HG03103 (cell line): ENCODE data around the gene CYGB.
A peak's percentile ranks its signal among the peaks of the same experiment; 100 is the strongest.
"Not testable (repeated sequence)": the region's sequence is repeated elsewhere in the genome, so short reads cannot be mapped to it uniquely, and the experiment has no call there.

Source experiments
- ATAC-seq: cut with Tn5 transposase; IDR thresholded peaks from one replicate; pipeline ENCODE4 v1.9.1; 2021; ENCODE audit warnings: low read depth; ENCODE audit not compliant: unreplicated experiment

The CYGB gene

DNA sequence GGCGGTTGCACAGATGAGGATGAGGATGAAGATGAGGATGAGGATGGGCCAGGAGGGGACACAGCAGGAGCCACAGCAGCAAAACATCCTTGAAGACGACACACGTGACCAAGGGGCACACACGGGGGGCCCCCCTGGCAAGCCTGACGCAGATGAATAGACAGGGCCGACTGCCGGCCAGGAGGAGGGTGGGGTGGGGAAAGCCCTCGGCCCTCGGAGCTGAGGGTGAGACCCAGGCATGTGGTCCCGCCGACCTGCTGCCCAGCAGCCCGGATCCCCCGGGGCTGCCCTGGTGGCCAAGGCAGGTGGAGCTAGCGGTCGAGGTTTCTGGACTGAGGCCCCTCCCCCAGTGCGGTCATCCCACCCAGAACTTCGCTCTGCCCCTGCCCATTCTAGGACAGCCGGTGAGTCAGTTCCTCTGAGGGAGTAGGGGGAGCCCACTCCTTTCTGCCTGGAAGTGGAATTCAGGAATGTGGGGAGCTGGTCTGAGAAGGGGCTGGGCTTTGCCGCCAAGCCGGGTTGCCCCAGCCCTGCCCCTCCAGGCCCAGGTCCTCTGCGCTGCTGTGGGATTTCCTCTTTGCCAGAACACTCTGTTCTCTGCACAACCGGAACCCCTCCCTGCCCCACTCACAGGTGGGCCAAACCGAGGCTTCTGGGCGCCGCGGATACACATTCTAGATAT lies 9.9 kb downstream of the CYGB start:
- peak; percentile 43 for ATAC-seq

DNA sequence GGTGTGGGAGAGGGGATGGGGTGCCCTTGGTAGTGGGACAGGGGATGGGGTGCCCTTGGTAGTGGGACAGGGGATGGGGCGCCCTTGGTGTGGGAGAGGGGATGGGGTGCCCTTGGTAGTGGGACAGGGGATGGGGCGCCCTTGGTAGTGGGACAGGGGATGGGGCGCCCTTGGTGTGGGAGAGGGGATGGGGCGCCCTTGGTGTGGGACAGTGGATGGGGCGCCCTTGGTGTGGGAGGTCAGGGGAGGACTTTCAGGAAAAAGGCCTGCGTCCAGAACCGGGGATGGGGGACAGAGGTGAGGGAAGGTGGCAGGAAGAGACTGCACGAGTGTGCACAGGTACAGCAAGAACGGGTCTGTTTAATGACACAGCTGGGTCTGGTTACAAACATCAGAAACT lies 10.5 kb downstream of the CYGB start:
- not testable (repeated sequence) for ATAC-seq

DNA sequence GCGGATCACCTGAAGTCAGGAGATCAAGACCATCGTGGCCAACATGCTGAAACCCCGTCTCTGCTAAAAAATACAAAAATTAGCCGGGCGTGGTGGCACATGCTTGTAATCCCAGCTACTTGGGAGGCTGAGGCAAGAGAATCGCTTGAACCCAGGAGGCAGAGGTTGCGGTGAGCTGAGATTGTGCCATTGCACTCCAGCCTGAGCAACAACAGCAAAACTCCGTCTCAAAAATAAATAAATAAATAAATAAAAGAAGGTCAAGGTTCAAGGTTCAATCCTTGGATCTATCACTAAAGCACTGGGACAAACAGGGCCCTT lies 12.0 kb downstream of the CYGB start:
- not testable (repeated sequence) for ATAC-seq

DNA sequence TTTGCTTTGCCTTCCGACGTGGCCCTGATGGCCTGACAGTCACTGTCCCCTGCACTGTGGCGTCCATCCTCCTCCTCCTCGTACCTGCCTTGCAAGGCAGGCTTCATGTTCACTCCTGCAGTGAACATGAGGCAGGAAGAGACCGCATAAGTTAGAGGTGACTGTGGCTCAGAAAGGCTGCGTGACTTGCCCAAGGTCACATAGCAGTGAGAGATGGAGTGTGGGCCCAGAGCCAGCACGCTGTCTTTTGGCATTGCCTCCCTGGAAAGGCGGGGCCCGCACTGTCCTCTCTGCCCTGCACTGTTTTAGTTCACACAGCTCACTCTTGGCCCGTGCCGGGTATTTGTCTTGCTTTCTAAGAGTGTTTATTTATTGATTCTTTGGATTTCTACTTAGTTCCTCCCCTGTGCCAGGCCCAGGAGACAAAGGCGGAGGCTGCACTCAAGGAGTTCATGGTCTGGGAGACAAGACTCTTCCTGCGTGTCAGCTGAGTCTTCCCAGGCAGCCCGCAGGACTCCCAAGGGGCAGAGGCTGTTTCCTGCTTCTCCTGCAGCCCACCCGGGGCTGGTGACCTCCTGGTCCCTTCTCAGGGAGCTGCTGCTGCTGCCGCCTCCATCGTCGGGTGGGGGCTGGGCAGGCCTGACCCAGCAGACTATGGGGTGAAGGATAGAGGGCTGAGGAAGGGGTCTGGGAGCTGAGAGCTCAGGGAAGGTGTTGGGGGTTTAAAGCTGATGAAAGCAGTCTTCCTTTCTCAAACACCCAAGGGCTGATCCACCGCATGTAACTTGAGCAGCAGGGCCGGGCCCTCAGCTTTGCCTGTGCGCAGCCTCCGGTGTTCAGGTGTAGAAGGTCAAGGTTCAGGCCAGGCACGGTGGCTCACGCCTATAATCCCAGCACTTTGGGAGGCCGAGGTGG lies 12.7 kb downstream of the CYGB start:
- ATAC-seq = no peak

DNA sequence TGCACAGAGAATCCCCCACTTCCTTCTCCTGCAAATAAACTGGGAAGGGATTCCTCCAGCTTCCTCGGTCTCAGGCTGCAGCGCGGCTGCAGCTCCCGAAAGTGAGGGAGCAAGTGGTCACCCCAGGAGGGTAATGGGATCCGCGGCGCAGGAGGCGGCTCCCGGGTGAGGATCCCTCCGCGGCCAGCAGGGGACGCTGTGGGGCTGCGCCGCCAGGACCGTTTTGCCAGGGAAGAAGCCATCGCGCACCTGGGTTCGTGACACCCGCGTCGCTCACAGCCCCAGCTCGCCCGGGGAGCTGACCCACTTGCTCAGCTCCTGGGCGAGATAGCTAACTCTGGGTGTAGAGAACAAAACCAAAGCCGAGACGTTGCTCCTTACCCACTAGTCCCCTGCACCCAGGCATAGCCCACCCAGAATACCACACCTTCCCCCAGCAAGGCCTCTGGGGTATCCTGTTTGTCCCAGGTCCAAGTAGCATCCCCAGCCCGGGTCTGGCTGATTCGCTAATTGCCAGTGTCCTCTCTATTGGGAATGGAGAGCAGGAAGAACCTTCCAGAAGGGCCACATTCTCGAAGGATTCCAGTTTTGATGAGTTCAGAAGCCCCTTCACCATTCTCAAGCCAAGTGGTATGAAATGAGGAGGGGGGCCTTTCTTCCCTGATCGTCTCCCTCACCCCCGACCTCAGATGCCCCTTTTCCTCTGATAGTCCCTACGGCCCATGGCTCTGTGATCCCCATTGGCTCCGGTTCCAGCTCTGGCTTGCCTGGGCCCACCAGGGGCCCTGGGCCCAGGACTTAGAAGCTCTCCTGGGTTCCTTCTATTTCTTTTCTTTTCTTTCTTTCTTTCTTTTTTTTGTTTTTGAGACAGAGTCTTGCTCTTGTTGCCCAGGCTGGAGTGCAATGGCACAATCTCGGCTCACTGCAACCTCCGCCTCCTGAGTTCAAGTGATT lies 14.1 kb downstream of the CYGB start:
- ATAC-seq = no peak

DNA sequence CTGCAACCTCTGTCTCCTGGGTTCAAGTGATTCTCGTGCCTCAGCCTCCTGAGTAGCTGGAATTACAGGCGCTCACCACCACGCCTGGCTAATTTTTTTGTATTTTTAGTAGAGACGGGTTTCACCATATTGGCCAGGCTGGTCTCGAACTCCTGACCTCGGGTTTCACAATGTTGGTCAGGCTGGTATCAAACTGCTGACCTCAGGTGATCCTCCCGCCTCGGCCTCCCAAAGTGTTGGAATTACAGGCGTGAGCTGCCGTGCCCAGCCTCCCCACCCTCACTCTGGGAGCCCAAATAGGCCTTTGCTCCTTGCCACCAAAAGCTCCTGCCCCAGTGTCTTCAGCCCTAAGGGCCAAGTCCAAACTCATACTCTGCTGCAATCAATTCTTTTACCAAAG lies 15.8 kb downstream of the CYGB start:
- not testable (repeated sequence) for ATAC-seq

DNA sequence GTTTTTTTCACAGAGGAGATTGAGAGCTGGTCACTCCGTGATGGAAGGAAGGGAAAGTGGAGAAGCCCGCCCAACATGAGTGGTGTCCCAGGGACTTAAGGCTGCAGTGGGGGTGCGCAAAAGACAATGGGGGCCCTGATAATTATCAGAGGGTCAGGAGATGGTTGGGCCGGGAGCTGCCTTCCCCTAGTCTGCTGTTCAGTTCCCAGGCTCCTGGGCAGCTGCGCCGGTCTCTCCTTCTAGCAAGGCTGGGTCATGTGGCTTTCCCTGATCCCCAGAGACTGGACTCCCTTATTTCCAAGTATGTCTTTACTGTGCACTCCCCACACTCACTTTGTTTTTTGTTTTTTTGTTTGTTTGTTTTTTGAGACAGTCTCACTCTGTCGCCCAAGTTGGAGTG lies 16.2 kb downstream of the CYGB start:
- no peak for ATAC-seq

DNA sequence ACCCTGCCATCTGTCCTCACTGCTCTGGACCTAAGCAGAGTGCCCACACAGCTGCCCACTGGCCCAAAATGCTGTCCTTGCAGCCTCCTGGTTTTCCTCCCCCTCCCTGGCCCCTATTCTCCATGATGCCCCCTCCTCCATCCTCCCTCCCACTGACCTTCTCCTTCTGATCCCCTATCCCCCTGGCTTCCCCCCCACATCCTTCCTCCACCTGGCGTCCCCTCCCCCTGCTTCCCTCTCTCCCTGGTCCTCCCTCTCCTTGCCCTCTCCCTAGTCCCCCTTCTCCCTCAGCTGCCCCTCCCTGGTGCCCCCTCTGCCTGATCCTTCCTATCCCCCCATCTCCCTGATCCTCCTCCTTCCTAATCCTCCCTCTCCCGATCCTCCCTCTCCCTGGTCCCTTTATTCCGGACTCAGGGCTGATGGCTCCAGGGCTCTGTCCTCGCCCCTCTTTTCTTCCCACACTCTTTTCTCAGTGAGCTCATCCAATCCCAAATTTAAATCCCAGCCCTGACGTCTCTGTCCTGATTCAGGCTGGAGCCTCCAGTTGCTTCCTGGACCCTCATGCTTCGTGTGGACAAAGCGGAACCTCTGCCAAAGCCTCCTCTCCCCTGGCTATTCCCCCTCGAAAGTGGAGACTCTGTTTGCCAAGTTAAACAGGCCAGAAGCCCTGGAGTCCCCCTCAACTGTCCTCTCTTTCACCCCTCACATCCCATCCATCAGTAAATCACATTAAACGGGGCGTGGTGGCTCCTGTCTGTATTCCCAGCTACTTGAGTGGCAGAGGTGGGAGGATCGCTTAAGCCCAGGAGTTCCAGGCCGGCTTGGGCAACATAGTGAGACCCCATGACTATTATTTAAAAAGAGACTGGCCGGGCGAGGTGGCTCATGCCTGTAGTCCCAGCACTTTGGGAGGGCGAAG lies 18.2 kb downstream of the CYGB start:
- no peak for ATAC-seq

DNA sequence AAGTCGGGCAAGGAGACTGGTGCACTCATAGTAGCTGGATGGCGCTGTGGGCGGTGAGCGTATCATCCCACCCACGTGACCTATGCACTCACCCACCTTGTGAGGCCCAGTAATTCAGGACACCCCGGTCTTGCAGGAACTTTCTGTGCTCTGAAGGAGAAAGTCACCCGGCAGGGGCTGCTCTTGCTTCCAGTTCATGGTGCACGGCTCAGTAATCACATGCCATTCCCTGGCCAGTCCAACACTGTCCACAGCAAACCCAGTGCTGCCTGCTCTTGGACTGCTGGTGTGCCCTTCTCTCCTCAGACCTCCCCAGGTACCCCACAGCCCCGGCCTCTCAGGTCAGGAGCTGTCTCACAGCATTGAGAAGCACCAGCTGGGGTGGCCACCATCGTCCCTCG lies 19.9 kb downstream of the CYGB start:
- ATAC-seq = no peak

DNA sequence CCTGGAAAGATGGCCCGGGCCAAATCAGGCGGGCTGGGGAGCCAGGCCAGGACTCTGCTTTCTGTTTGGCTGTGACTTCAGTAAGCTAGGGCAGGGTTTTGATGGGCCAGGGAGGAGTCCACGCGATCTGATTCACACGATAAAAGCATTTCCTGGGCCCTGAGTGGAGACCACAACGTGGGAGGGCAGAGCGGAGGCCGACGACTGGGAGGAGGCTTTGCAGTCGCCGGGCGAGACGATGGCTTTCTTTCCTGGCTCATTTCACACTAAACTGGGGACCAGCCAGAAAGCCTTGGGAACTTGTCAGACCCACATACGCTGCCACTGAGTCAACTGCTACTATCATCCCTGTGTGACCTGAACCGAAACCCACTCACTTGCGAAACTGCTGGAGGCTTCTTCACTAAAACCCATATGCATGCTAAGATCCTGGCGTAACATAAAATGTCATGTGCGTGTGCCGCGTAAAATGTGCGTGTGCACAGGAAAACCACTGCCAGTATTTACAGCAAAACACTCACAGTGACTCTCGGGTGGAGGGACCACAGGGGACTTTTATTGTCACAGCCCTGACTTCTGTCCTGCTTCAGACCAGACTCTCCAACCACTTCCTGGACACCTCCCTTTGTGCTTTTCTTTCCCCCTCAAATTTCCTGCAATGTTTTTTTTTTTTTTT lies 22.1 kb downstream of the CYGB start:
- no peak for ATAC-seq

DNA sequence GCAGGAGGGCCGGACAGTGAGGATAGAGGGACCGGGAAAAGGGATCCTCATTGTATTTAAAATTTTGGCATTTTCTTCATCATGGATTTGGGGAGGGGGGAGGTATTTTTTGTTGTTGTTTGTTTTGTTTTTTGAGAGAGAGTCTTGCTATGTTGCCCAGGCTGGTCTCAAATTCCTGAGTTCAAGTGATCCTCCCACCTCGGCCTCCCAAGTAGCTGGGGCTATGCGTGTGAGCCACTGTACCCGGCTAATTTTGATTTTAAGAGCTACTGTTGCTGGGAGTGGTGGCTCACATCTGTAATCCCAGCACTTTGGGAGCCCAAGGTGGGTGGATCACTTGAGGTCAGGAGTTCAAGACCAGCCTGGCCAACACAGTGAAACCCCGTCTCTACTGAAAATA lies 23.2 kb downstream of the CYGB start:
- ATAC-seq = not testable (repeated sequence)

DNA sequence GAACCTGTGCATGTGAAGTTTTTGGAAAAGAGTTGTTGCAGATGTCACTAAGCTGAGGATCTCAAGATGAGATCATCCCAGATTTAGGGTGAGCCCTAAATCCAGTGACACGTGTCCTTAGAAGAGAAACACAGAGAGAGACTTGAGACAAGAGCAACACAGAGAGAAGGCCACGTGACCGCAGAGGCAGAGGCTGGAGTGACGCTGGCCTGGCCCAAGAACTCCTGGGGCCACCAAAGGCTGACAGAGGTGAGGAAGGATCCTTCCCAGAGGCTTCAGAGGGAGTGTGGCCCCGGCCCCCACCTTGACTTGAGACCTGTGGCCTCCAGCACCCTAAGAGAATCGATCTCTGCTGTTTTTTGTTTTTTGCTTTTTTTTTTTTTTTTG lies 24.2 kb downstream of the CYGB start:
- no peak for ATAC-seq

DNA sequence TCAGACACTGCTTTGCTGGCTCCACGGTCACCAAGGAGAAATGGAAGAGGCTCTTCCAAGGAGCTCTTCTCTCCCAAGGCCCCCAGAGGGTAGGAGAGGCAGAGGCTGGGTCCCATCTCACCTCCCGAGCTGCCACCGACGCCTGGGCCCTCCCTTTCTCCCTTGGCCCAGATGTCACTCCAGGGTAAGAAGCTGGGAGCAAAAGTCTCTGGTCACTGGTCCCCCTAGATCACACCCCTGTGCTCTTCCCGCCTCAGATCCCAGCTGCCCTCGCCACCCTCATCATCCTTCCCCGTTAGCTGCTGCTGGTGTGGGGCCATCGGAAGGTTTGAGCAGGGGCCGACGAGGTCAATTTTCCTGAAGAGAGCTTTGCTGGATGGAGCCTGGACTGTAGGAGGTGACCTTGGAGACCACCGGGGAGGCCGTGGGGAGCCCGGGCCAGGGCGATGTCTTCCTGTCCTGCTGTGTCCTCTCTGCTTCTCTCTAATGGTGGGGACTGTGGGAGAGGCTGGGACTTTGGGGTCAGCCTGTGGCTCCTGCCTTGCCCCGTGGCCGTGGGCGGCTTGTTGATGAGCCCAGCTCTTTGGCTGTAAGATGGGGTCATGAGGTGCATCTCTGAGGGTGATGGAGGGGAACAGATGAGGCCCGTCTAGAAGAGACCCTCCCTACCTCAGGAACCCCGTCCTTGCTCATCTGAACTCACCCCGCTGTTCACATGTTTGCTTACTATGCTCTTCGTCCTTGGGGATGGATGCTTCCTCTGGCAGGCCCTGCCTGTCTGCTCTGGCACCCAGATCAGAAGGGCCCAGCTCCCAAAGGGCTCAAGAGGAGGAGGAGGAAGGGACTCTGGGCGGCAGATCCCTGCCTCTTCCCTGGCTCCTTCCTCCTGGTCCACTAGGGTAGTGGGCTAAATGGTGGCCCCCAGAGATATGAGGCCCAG lies 24.9 kb downstream of the CYGB start:
- no peak for ATAC-seq

DNA sequence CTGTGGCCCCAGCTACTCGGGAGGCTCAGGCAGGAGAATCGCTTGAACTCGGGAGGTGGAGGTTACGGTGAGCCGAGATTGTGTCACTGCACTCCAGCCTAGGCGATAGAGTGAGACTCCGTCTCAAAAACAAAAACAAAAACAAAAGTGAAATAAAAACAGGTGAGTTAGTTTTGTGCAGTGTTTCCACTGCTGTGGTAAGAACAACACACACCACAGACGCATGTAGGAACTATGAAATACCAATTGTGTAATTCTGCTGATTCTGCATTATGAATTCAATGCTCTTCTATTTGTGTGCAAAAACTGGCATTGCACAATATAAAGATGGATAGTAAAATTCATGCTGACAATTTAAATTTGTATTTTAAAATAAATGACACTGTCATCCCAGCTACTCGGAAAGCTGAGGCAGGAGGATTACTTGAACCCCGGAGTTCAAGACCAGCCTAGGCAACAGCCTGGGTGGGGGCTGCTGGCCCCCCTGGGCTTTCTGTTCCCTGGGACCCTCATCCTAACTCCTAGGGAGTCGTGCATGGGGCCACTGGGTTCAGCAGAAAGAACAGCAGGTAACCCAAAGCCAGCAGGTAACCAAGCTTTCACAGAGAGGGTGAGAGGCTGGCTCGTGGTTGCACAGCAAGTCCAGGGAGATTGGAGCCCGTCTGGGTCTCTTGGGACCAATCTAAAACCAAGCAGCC lies 25.7 kb downstream of the CYGB start:
- ATAC-seq = no peak

DNA sequence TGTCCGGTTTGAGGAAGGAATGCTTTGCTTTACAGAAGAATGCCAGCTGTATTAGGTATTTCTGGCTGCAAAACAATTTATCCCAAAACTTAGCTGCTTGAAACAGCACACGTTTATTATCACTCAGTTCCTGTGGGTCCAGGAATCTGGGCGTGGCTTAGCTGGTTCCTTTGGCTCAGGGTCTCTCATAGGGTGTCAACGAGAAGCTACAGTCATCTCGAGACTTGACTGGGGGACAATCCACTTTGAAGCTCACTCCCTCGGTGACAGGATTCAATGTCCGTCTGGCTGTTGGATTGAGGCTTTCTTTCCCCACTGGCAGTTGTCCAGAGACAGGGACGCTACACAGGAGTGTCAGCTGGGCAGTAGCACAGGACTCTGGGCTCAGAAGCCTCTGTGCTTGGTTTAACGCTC lies 26.7 kb downstream of the CYGB start:
- no peak for ATAC-seq

DNA sequence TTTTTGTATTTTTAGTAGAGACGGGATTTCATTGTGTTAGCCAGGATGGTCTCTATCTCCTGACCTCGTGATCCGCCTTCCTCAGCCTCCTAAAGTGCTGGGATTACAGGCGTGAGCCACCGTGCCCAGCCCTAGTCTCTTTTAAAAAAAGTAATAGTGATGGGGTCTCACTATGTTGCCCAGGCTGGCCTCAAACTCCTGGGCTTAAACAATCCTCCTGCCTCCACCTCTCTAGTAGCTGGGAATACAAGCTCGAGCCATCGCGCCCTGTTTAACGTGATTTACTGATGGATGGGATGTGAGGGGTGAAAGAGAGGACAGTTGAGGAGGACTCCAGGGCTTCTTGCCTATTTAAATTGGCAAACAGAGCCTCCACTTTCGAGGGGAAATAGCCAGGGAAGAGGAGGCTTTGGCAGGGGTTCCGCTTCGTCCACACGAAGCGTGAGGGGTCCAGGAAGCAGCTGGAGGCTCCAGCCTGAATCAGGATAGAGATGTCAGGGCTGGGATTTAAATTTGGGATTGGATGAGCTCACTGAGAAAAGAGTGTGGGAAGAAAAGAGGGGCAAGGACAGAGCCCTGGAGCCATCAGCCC lies 28.9 kb downstream of the CYGB start:
- not testable (repeated sequence) for ATAC-seq
